GM12872 (cell line): ENCODE data around the gene RIPOR1.

Experiments
- CTCF ChIP-seq: IDR thresholded peaks from 3 replicates; pipeline ENCODE4 v1.5.1; 2011; ENCODE audit warnings: low read depth, mild to moderate bottlenecking, low read length, moderate library complexity; ENCODE audit not compliant: insufficient read depth

Gene RIPOR1

GRCh38 chr16:67594256-67594915 lies 65.8 kb downstream of the RIPOR1 start:
- TF ChIP-seq CTCF, result no peak

GRCh38 chr16:67594956-67595355 lies 66.3 kb downstream of the RIPOR1 start:
- TF ChIP-seq CTCF, result no peak
